GM18951 (cell line): Measurements from ENCODE around the gene OR6C65.
"Not testable (repeated sequence)": the region's sequence is repeated elsewhere in the genome, so short reads cannot be mapped to it uniquely, and the experiment has no call there.

Source experiments
- POLR2A ChIP-seq: IDR thresholded peaks from 4 replicates; pipeline ENCODE4 v1.6.1; 2011; ENCODE audit warnings: mild to moderate bottlenecking; ENCODE audit not compliant: insufficient read length, insufficient read depth; ENCODE audit errors: extremely low read depth
- in situ Hi-C: fragments of 300-500 bp; cut with MboI; formaldehyde crosslinking; loops from one replicate; pipeline ENCODE4 v1.12.0; 2022; ENCODE audit warnings: low sequenced_read_pairs, mixed read lengths, inconsistent platforms; ENCODE audit not compliant: unreplicated experiment

Gene OR6C65

DNA sequence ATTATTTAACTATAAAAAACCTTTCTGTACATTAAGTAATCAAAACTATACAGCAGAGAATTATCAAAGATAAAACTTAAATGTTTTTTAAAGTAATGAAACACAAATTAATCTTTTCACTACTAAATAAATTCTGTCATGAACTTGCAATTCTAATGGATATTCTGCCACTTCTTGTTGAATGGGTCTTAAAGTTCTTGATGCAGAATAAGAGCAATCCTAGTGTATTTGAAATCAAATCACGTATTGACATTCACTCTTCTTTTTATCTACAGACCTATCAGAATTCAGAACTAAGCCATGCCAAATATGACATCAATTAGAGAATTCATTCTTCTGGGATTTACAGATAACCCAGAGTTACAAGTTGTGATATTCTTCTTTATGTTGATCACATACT lies at the start of gene OR6C65:
OR6C65 (plus strand) TSS at position 301 of the 400 bp plus-strand sequence; CDS start at position 301, 0 bp downstream.
- in situ Hi-C loops = no loop called here
- no peak for TF ChIP-seq POLR2A

DNA sequence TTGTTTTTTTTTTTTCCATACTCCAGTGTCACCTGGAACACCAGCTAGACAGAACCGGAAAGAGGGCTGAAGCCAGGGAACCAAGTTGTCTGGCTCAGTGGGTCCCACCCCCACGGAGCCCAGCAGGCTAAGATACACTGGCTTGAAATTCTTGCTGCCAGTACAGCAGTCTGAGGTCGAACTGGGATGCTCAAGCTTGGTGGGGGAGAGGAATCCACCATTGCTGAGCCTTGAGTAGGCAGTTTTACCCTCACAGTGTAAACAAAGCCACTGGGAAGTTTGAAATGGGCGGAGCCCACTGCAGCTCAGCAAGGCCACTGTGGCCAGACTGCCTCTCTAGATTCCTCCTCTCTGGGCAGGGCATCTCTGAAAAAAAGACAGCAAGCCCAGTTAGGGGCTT lies 45.0 kb upstream of the OR6C65 start:
- in situ Hi-C loops = not testable (repeated sequence)

DNA sequence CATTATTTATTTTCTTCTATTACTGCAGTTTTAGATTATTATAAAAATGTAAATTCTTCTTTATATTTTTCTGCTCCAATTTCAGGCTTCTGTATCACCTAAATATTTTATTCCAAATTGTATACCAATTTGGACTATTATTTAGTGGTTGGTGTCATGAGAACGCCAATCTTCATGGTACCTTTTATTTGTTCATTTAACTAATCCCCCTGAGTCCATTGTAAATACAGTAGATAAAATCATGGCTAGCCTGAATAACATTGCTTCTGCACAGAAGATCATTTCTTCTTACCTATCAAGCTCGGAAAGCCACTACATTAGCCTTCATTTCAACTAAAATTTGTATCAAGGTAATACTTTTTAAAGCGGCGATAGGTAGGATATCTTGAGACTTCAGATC lies 37.7 kb upstream of the OR6C65 start, which contains the start of gene OR6C75:
OR6C75 (plus strand) TSS at position 301 of the 400 bp plus-strand sequence. CDS start 2,136 bp downstream, outside the sequence.
- TF ChIP-seq POLR2A = no peak

DNA sequence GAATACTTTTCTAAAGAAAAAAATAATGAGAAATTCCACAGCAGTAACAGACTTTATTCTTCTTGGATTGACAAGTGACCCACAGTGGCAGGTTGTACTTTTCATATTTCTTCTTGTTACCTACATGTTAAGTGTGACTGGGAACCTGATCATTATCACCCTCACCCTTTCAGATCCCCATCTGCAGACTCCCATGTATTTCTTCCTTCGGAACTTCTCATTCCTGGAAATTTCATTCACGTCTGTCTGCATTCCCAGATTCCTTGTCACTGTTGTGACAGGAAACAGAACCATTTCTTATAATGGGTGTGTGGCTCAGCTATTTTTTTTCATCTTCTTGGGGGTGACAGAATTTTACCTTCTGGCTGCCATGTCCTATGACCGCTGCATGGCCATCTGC lies 35.2 kb upstream of the OR6C65 start:
- TF ChIP-seq POLR2A = no peak
- in situ Hi-C loops = no loop called here

More for the DNA sequence above, 37.7 kb upstream of the OR6C65 start, which contains the start of gene OR6C75:
- in situ Hi-C loops = no loop called here

DNA sequence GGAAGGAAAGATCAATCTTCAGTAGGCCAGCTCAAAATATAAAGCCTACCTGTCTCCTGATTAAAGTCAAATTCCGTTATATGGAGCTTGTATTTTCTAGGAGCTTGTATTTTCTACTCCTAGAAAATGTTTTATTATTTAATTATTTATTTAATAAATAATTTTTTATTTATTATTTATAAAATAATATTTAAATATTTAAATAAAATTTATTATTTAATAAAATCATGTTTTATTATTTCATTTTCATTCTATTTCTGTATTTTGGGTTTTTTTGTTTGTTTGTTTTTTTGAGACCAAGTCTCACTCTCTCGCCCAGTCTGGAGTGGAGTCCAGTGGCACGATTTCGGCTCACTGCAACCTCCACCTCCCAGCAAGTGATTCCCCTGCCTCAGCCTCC lies 27.8 kb upstream of the OR6C65 start:
- TF ChIP-seq POLR2A = no peak
- in situ Hi-C loops = no loop called here

DNA sequence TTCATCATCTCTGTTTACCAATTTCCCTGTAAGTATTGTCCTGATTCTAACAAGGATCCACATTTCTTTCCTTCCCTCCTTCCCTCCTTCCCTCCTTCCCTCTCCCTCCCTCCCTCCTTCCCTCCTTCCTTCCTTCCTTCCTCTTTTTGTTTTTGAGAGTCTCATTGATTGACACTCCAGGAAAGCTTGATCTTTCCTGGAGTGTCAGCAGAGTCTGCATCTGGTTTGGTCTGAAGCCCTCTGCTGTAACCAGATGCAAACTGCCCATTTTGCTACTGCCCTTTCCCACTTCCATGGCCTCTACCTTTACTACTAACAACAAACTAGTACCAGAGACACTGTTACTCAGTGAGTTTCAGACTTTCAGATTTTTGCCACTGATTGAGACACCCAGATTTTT lies 14.4 kb upstream of the OR6C65 start:
- in situ Hi-C loops = no loop called here
- TF ChIP-seq POLR2A = no peak

DNA sequence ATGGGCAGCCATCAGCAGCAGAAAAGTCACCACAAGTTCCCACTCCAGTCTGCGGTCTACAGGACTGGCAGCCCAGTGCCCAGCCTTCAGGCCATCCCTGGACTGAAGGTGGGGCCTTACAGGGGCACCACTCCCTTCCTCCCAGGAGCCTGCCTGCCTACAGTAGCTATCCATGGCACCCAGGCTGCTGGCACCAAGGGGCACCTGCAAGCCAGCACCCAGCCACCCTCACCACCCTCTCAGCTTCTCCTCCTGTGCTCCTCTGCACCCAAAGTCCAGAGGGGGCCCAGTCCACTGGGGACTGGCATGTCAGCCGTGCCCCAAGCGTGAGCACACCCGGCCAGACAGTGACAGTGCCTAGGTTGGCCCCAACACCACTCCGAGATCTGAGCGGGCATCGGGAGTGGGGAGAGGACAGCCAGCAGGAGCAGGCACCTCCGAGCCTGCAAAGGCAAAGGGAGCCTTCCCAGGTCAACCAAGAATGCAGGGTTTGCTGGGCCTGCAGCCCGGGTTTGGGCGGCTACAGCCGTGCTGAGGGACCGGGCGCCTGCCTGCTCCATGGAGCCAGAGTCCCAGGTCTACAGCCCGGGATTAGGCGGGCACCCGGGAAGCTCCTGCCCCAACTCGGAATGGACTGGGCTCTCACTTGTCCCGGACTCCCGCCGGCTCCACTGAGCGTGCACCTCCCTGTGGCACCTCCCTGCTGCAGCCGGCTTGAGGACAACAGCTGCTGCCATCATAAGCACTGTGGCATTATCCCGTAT lies 8.1 kb upstream of the OR6C65 start:
- in situ Hi-C loops = no loop called here
- TF ChIP-seq POLR2A = no peak

DNA sequence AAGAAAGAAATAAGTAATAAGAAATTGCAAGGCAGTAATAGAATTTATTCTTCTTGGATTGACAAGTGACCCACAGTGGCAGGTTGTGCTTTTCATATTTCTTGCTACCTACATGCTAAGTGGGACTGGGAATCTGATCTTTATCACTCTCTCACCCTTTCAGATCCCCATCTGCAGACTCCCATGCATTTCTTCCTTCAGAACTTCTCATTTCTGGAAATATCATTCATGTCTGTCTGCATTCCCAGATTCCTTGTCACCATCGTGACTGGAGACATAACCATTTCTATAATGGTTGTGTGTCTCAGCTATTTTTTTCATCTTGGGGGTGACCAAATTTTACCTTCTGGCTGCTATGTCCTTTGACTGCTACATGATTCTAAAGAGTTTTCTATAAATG lies 4.0 kb upstream of the OR6C65 start:
- TF ChIP-seq POLR2A = no peak
- in situ Hi-C loops = no loop called here

DNA sequence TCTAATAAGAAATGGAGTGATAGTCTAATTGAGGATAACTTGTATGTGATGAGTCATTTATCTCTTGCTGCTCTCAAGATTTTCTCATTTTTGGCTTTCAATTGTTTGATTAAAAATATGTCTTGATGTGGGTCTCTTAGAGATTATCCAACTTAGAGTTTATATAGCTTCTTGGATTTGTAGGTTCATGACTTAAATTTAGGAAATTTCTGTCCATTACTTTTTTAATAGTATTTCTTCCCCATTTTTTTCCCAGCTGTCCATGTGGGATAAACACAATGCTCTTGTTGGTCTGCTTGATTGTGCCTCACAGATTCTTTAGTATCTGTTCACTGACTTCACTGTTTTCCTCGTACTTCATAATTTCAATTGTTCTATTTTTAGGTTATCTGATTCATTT lies 7.5 kb downstream of the OR6C65 start:
- in situ Hi-C loops = no loop called here
- TF ChIP-seq POLR2A = no peak

DNA sequence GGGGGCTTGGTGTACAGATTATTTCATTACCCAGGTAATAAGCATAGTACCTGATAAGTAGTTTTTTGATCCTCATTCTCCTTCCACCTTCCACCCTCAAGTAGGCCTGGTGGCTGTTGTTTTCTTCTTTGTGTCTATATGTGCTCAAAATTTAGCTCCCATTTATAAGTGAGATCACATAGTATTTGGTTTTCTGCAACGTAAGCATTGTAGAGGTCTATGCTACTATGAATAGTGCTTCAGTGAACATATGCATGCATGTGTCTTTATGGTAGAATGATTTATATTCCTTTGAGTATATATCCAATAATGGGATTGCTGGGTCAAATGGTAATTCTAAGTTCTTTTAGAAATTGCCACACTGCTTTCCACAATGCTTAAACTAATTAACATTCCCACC lies 8.8 kb downstream of the OR6C65 start:
- in situ Hi-C loops = not testable (repeated sequence)

DNA sequence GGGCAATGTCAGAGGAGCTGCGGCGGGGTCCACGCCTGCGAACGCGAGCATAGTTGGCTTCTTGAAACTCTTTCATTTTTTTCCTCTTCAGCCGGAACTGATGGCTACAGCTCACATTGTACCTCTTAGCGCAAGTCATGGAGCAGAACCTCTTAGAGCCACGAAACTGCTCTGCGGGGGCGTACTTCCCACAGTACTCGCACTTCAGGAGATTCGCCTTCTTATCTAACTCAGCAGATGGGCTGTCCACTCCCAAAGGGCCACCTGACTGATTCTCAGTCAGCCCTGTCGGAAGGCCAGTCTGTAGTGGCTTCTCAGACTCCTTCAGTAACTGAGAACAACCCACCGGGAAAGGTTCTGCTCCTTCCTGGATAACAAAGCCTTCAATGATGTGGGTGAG lies 11.8 kb downstream of the OR6C65 start:
- in situ Hi-C loops = not testable (repeated sequence)

DNA sequence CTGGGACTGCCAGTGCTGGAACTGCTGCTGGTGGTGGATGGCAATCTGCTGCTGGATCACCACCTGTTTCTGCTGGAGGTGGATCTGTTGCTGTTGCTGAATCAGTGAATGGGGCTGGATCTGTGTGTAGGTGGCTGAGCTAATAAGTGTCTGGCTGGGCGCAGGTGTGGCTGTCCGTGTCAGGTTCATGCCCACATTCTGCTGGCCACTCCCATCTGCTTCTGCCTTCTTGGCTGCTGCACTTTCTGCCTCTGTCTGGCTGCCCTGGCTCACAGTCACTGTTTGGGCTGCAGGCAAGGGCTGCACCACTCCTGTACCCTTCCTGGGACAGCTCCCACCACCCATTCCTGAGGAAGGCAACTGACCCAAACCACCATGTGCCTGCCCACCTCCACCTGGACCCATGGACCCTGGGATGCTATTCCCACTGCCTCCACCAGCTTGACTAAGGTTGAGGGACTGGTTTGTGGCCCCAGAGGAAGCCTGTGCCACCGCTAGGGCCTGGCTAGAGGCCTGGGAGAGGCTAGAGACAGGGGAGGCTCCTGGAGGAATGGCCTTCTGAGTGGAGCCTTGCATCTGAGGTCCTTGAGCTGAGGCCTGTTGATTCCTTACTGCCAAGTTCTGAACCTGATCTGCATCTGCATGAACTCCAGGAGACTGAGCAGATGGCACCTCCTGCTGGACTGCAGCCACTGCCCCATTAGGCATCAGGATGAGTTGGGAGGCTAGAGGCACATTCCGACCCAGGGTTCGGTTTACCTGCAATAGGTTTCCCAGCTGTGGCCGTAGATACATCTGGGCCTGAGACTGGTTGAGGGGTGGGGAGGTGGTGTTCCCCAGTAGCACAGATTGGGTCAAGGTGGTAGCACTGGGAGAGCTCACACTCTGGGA lies 13.4 kb downstream of the OR6C65 start:
- in situ Hi-C loops = not testable (repeated sequence)

DNA sequence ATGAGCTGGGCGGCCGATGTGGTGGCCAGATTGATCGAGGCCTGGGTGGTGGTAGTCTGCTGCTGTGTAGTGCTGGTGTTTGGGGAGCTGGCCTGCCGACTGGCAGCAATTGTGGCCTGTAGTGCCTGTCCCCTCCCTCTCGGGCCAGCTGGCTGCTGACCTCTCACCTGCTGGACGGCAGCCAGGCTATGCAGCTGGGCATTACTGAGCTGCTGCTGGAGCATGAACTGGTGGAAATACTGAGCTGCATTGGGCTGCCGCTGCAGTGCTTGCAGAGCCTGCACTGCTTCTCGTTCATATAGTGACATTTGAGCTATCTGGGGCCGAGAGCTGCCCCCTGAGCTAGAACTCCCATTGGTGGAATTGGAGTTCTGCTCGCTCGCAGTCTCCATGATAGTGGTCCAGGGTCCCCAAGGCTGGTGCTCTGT lies 14.1 kb downstream of the OR6C65 start:
- in situ Hi-C loops = not testable (repeated sequence)

DNA sequence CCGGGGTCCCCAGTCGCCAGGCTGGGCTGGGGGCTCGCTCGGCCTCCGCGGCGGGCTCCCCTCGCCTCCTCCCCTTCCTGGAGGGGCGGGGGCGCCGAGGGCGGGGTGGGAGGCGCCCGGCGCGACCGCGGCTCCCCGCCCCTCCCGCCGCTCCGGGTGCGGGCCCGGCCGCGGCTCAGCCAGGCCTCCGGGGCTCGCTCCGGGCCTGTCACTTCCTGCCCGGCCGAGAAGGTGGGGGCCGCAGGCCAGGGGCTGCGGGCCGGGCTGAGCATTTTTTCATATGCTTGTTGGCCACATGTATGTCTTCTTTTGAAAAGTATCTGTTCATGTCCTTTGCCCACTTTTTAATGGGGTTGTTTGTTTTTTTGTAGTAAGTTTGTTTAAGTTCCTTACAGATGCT lies 14.6 kb downstream of the OR6C65 start:
- in situ Hi-C loops = not testable (repeated sequence)

DNA sequence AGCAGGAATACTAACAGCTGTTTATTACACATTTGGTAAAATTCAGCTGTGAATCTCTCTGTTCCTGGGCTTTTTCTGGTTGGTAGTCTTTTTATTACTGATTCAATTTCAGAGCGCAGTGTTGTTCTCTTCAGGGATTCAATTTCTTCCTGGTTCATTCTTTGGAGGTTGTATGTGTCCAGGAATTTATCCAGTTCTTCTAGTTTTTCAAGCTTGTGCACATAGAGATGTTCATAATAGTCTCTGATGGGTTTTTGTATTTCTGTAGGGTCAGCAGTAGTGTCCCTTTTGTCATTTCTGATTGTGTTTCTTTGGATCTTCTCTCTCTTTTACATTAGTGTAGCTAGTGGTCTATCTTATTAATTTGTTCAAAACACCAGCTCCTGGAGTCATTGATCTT lies 16.6 kb downstream of the OR6C65 start:
- in situ Hi-C loops = no loop called here

More for the DNA sequence above, 16.6 kb downstream of the OR6C65 start:
- no peak for TF ChIP-seq POLR2A
